MM.1S (cell line): ENCODE data around the gene TDP1.
A peak's percentile ranks its signal among the peaks of the same experiment; 100 is the strongest.

Experiments used
- DNase-seq: peaks from one replicate; pipeline ENCODE4 v3.0.0-alpha.2; 2015
- H2AFZ ChIP-seq: fragments of 300-600 bp; sonication (generic); 2 replicates; pipeline ENCODE4 v1.6.0; 2016; ENCODE audit warnings: antibody characterized with exemption, low read length
- H3F3A ChIP-seq: fragments of 300-600 bp; sonication (generic); 2 replicates; pipeline ENCODE4 v1.6.1; 2016; ENCODE audit warnings: mild to moderate bottlenecking, antibody characterized with exemption, low read length, moderate library complexity, mixed read lengths; ENCODE audit not compliant: insufficient read depth
- H3K27ac ChIP-seq: fragments of 300-600 bp; sonication (generic); 2 replicates; pipeline ENCODE4 v1.5.1; 2016; ENCODE audit warnings: mild to moderate bottlenecking, low read length
- H3K27me3 ChIP-seq: fragments of 300-600 bp; sonication (generic); replicated peaks from 2 replicates; pipeline ENCODE4 v1.6.0; 2016; ENCODE audit warnings: low read length; ENCODE audit not compliant: insufficient read depth
- H3K36me3 ChIP-seq: fragments of 300-600 bp; sonication (generic); replicated peaks from 2 replicates; pipeline ENCODE4 v1.6.1; 2016; ENCODE audit warnings: mild to moderate bottlenecking, low read length, mixed read lengths; ENCODE audit not compliant: insufficient read depth
- H3K4me1 ChIP-seq: fragments of 300-600 bp; sonication (generic); 2 replicates; pipeline ENCODE4 v1.6.1; 2016; ENCODE audit warnings: low read length, mixed read lengths
- H3K4me2 ChIP-seq: fragments of 300-600 bp; sonication (generic); 2 replicates; pipeline ENCODE4 v1.6.0; 2016; ENCODE audit warnings: low read depth, low read length
- H3K4me3 ChIP-seq: fragments of 300-600 bp; sonication (generic); 2 replicates; pipeline ENCODE4 v1.5.1; 2016; ENCODE audit warnings: low read length, mixed read lengths
- H3K79me2 ChIP-seq: fragments of 300-600 bp; sonication (generic); 2 replicates; pipeline ENCODE4 v1.6.1; 2016; ENCODE audit warnings: mixed run types, low read length, mixed read lengths
- H3K9ac ChIP-seq: fragments of 300-600 bp; sonication (generic); 2 replicates; pipeline ENCODE4 v1.6.1; 2016; ENCODE audit warnings: low read length, mixed read lengths
- H3K9me2 ChIP-seq: fragments of 300-600 bp; sonication (generic); replicated peaks from 2 replicates; pipeline ENCODE4 v1.6.1; 2016; ENCODE audit warnings: mild to moderate bottlenecking, low read length, mixed read lengths; ENCODE audit not compliant: insufficient read depth
- H3K9me3 ChIP-seq: fragments of 300-600 bp; sonication (generic); replicated peaks from 2 replicates; pipeline ENCODE4 v1.6.1; 2016; ENCODE audit warnings: mild to moderate bottlenecking, low read length, mixed read lengths; ENCODE audit not compliant: insufficient read depth
- H4K20me1 ChIP-seq: fragments of 300-600 bp; sonication (generic); 2 replicates; pipeline ENCODE4 v1.6.1; 2016; ENCODE audit warnings: mild to moderate bottlenecking, low read length, moderate library complexity, mixed read lengths; ENCODE audit not compliant: insufficient read depth
- EZH2 ChIP-seq: fragments of 300-600 bp; sonication (generic); optimal IDR thresholded peaks from 2 replicates; pipeline ENCODE3; 2017; ENCODE audit warnings: low read depth, mild to moderate bottlenecking, antibody characterized with exemption, low read length, mixed read lengths
- EZH2phosphoT487 ChIP-seq: fragments of 300-600 bp; sonication (generic); IDR thresholded peaks from 2 replicates; pipeline ENCODE4 v1.6.1; 2018; ENCODE audit warnings: antibody characterized with exemption, low read length
- TF ChIP-seq, protein P1 (sequence below): fragments of 300-600 bp; sonication (generic); IDR thresholded peaks from 2 replicates; pipeline ENCODE4 v1.5.1; 2016; ENCODE audit warnings: antibody characterized with exemption, low read length, mixed read lengths

Gene TDP1

DNA sequence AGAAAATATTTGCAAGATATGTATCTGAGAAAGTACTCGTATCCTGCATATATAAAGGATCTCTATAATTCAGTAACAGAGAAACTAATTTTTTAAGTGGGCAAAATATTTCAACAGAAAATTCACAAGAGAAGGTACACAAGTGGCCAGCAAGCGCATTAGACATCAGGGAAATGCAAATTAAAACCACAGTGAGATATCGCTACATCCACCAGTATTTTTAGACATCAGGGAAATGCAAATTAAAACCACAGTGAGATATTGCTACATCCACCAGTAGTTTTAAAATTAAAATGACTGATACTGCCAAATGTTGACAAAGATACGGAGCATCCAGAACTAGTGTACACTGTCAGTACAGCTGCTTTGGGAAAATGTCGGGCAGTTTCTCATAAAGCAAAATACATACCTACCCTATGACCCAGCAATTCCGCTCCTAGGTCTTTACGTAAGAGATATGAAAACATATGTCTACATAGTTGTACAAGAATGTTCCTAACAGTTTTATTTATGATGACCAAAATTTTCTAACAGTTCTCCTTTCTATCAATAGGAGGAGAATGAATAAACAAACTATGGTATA, 103.2 kb downstream of the TDP1 start:
- Histone ChIP-seq H3K4me1 (no peaks in the 10 kb centered on the region), H3K4me2 (no peak overlapping the region), H3K36me3 (no peaks in the 10 kb centered on the region), H3K9me2 (no peaks in the 10 kb centered on the region), H4K20me1 (no peaks in the 10 kb centered on the region), H3K27me3 (no peaks in the 10 kb centered on the region), H3F3A (no peaks in the 10 kb centered on the region), H3K9me3 (no peaks in the 10 kb centered on the region), H3K27ac (no peak overlapping the region), H2AFZ (no peak overlapping the region), H3K79me2 (no peaks in the 10 kb centered on the region), H3K9ac (no peak overlapping the region), H3K4me3 (no peak overlapping the region)
- DNase-seq: no peak
- TF ChIP-seq, protein P1, sequence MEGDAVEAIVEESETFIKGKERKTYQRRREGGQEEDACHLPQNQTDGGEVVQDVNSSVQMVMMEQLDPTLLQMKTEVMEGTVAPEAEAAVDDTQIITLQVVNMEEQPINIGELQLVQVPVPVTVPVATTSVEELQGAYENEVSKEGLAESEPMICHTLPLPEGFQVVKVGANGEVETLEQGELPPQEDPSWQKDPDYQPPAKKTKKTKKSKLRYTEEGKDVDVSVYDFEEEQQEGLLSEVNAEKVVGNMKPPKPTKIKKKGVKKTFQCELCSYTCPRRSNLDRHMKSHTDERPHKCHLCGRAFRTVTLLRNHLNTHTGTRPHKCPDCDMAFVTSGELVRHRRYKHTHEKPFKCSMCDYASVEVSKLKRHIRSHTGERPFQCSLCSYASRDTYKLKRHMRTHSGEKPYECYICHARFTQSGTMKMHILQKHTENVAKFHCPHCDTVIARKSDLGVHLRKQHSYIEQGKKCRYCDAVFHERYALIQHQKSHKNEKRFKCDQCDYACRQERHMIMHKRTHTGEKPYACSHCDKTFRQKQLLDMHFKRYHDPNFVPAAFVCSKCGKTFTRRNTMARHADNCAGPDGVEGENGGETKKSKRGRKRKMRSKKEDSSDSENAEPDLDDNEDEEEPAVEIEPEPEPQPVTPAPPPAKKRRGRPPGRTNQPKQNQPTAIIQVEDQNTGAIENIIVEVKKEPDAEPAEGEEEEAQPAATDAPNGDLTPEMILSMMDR: no peak
- no peak for TF ChIP-seq EZH2phosphoT487
- TF ChIP-seq EZH2: no peak

DNA sequence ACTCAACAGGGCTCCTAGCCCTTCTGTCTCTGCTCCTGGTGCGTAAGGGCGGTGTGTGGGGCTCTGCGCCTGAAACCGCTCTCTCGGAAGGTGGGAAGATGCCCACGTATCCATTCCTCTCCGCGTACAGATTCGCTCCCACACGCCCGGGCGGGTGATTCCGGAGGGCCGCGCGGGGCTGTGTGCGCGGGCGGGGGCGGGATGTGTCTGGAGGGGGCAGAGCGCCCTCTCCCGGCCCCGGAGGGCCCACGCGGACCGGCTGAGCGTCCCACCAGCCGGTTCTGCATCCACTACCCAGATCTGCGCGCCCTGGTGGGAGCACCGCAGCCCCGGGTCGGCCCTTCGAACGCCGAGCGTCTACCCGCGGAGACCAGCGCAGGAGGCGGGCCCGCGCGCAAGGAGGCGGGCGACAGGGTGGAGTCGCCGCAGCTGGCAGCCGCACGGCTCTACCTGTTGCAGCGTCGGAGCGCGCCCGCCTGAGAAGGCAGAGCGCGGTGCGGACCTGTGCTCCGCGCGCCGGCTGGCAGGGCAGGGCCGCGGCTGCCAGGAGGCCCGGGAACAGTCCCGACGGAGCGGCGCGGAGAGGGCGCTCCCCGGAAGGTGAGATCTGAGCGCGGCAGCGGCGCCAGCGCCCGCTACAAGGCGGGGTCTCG, 104.7 kb downstream of the TDP1 start:
- peak overlapping the region; percentile 37; the same call in 1 of the 2 replicates for H3K4me3 ChIP-seq

DNA sequence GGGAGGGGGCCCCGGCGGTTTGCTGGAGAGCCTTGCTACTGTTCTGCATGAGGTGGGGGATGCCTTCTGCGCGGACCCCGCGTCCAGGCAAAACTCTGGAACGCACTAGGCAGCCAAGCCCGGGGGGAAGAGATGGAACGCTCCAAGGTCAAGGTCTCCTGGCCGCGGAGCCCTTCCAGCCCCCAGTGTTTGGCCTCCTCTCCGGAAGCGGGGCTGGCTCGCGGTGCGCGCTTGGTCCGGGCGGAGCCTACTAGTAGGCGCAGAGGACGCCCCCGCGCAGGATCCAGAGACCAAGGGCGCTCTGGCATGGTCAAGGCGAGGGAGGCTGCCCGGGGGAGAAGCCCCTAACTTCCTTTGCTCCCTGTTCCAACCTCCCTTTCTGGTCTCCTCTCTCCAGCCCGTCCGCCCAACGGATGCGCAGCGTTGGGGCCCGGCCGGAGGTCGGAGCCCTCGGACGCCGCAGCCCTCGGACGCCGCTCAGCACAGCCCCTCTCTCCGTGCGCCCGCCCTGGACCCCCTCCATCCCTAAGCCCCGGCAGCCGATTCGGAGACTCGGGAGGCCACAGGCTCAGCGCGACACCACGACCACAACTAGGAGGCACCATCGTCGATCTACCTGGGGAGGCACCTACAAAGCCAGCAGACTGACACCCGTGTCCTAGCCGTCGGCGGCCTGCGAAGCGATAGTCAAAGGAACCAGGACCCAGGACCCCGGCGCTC, 105.4 kb downstream of the TDP1 start:
- Histone ChIP-seq H3K9me3 (no peaks in the 10 kb centered on the region), H3F3A (no peaks in the 10 kb centered on the region), H4K20me1 (no peaks in the 10 kb centered on the region), H3K9me2 (no peaks in the 10 kb centered on the region), H2AFZ (no peak overlapping the region), H3K27ac (no peak overlapping the region), H3K9ac (no peak overlapping the region), H3K36me3 (no peaks in the 10 kb centered on the region), H3K4me3 (peak overlapping the region; percentile 37; the same call in 1 of the 2 replicates), H3K4me1 (no peaks in the 10 kb centered on the region), H3K79me2 (no peaks in the 10 kb centered on the region), H3K27me3 (no peaks in the 10 kb centered on the region), H3K4me2 (peak overlapping the region; percentile 41; the same call in 1 of the 2 replicates)
- DNase-seq: no peak
- TF ChIP-seq EZH2phosphoT487 (no peak), EZH2 (no peak)
- TF ChIP-seq, protein P1: no peak

More for the DNA sequence above, 104.7 kb downstream of the TDP1 start:
- Histone ChIP-seq H3F3A (no peaks in the 10 kb centered on the region), H3K4me1 (no peaks in the 10 kb centered on the region), H3K9me2 (no peaks in the 10 kb centered on the region), H3K9ac (no peak overlapping the region), H3K4me2 (peak overlapping the region; percentile 41; the same call in 1 of the 2 replicates), H3K79me2 (no peaks in the 10 kb centered on the region), H3K27me3 (no peaks in the 10 kb centered on the region), H3K36me3 (no peaks in the 10 kb centered on the region), H2AFZ (no peak overlapping the region), H4K20me1 (no peaks in the 10 kb centered on the region), H3K9me3 (no peaks in the 10 kb centered on the region), H3K27ac (no peak overlapping the region)
- DNase-seq: peak; percentile 9
- TF ChIP-seq EZH2phosphoT487 (no peak), EZH2 (no peak)
- TF ChIP-seq, protein P1: peak; percentile 13
